K562 (cell line): ENCODE data around the gene CD74. TPM values are rescaled to one million over a fixed set of nuclear protein-coding genes. Genes with fewer than 3 reads are reported as not detected.

Experiments
- COPS2 ChIP-seq: fragments of 450-650 bp; conservative IDR thresholded peaks from 2 replicates; pipeline ENCODE4 v1.6.1; 2016; ENCODE audit warnings: mild to moderate bottlenecking, moderate library complexity
- DDX20 ChIP-seq: fragments of 450-650 bp; IDR thresholded peaks from 2 replicates; pipeline ENCODE4 v1.6.1; 2016; ENCODE audit warnings: missing genetic modification characterization, low read depth, mild to moderate bottlenecking, missing compliant biosample characterization, moderate library complexity
- DMBX1 ChIP-seq: fragments of 250-450 bp; sonication (Bioruptor Pico); IDR thresholded peaks from 2 replicates; pipeline ENCODE4 v1.8.0; 2022; ENCODE audit warnings: inconsistent platforms, mild to moderate bottlenecking, moderate library complexity, borderline replicate concordance
- EHMT2 ChIP-seq: fragments of 450-650 bp; IDR thresholded peaks from 2 replicates; pipeline ENCODE4 v1.6.1; 2018; ENCODE audit warnings: antibody characterized with exemption
- ELF2 ChIP-seq: fragments of 250-450 bp; sonication (Bioruptor Pico); IDR thresholded peaks from 2 replicates; pipeline ENCODE4 v1.5.0; 2021; ENCODE audit warnings: mild to moderate bottlenecking
- FOXK1 ChIP-seq: sonication (generic); formaldehyde crosslinking; IDR thresholded peaks from 2 replicates; pipeline ENCODE4 v1.8.0; 2022; ENCODE audit warnings: missing genetic modification reagents, mild to moderate bottlenecking, borderline replicate concordance
- GTF2B ChIP-seq: IDR thresholded peaks from 2 replicates; pipeline ENCODE4 v1.6.1; 2011; ENCODE audit not compliant: insufficient read length; ENCODE audit errors: extremely low read depth
- HMG20B ChIP-seq: fragments of 250-450 bp; sonication (Bioruptor Pico); IDR thresholded peaks from 2 replicates; pipeline ENCODE4 v1.5.0; 2021; ENCODE audit warnings: mild to moderate bottlenecking
- HOXB6 ChIP-seq: fragments of 250-450 bp; sonication (Bioruptor Pico); IDR thresholded peaks from 2 replicates; pipeline ENCODE4 v1.5.1; 2022; ENCODE audit warnings: mild to moderate bottlenecking, borderline replicate concordance
- KDM5B ChIP-seq: fragments of 200-600 bp; sonication (generic); IDR thresholded peaks from 2 replicates; pipeline ENCODE4 v1.6.1; 2012; ENCODE audit warnings: low read depth, mild to moderate bottlenecking, moderate library complexity, low read length, control low read depth, inconsistent platforms; ENCODE audit not compliant: insufficient replicate concordance
- MCM5 ChIP-seq: fragments of 450-650 bp; IDR thresholded peaks from 2 replicates; pipeline ENCODE4 v1.6.1; 2016; ENCODE audit warnings: low read depth
- NFRKB ChIP-seq: fragments of 450-650 bp; IDR thresholded peaks from 2 replicates; pipeline ENCODE4 v1.6.1; 2016; ENCODE audit warnings: low read depth
- PCBP2 ChIP-seq: fragments of 200-400 bp; formaldehyde crosslinking; IDR thresholded peaks from 2 replicates; pipeline ENCODE4 v1.6.1; 2018; ENCODE audit warnings: low read length, low read depth, mild to moderate bottlenecking, moderate library complexity; ENCODE audit not compliant: poor library complexity, severe bottlenecking
- RAD51 ChIP-seq: fragments of 450-650 bp; IDR thresholded peaks from 2 replicates; pipeline ENCODE4 v1.7.1; 2016; ENCODE audit warnings: low read depth, mild to moderate bottlenecking, borderline replicate concordance
- RBM14 ChIP-seq: fragments of 200-400 bp; formaldehyde crosslinking; IDR thresholded peaks from 2 replicates; pipeline ENCODE4 v1.6.1; 2018; ENCODE audit warnings: low read depth, mild to moderate bottlenecking, low read length, moderate library complexity, borderline replicate concordance; ENCODE audit not compliant: insufficient read depth
- SETDB1 ChIP-seq: IDR thresholded peaks from one replicate; pipeline ENCODE4 v1.6.1; 2012; ENCODE audit warnings: low read length, control low read depth, inconsistent platforms
- TGIF2 ChIP-seq: sonication (generic); formaldehyde crosslinking; IDR thresholded peaks from 2 replicates; pipeline ENCODE4 v1.8.1; 2022; ENCODE audit warnings: mild to moderate bottlenecking, missing genetic modification reagents, moderate library complexity
- ZBTB12 ChIP-seq: fragments of 250-450 bp; sonication (Bioruptor Pico); IDR thresholded peaks from 2 replicates; pipeline ENCODE4 v1.4.0; 2020
- ZC3H8 ChIP-seq: fragments of 450-650 bp; IDR thresholded peaks from 2 replicates; pipeline ENCODE4 v1.6.1; 2017
- ZNF436 ChIP-seq: fragments of 250-450, 450-650 bp; sonication (Bioruptor Pico); formaldehyde crosslinking; IDR thresholded peaks from 2 replicates; pipeline ENCODE4 v1.7.0; 2020; ENCODE audit warnings: mild to moderate bottlenecking
- ZNF766 ChIP-seq: fragments of 200-800 bp; sonication (Bioruptor generic); conservative IDR thresholded peaks from 2 replicates; pipeline ENCODE4 v1.6.1; 2016; ENCODE audit warnings: missing genetic modification characterization, missing compliant biosample characterization
- polyA plus RNA-seq, 8 experiments: library from polyadenylated mRNA; depleted of rRNA in 4 of 8; stranded (reverse) in 5 of 8; unstranded in 3 of 8; fragments of >200 nt; fragmentation: Nextera tagmentation in 2 of 8; fragmentation: Illumina TruSeq in 1 of 8; extraction: Ambion mirVana in 2 of 8; extraction: Trizol in 1 of 8; gene quantifications; 2 replicates each; pipeline versions ENCODE4 v1.2.1 to v1.2.3, GENCODE V29; 2011 to 2014; ENCODE audit warnings: inconsistent platforms in 1 of 8, missing spikeins in 1 of 8
- total RNA-seq, 7 experiments: library from RNA; depleted of rRNA in 6 of 7; stranded (reverse); fragments of >200 nt in 6 of 7; fragmentation: Illumina TruSeq in 2 of 7; extraction: Trizol in 2 of 7; gene quantifications; 2 replicates each; pipeline versions ENCODE4 v1.2.1 to v1.2.3, GENCODE V29; 2011 to 2021; ENCODE audit warnings: low replicate concordance in 1 of 7
- TF ChIP-seq, protein P1 (sequence below): fragments of 450-650 bp; IDR thresholded peaks from 2 replicates; pipeline ENCODE4 v1.6.1; 2016; ENCODE audit warnings: borderline replicate concordance
- TF ChIP-seq, protein P2 (sequence below): fragments of 450-650 bp; formaldehyde crosslinking; IDR thresholded peaks from 2 replicates; pipeline ENCODE4 v1.4.0; 2020; ENCODE audit warnings: mild to moderate bottlenecking, moderate library complexity
- TF ChIP-seq, protein P3 (sequence below): fragments of 250-450 bp; sonication (Bioruptor Pico); IDR thresholded peaks from 2 replicates; pipeline ENCODE4 v1.4.0; 2020; ENCODE audit warnings: mild to moderate bottlenecking

Gene CD74
- total and polyA plus RNA-seq, 9 of the 15 experiments (the other 6 are each of a cell fraction or from before 2014, with no cell fraction given) = 0.07 to 4.8 (median 0.32) TPM

- TF ChIP-seq GTF2B (no peak), DDX20 (tag) (no peak), MCM5 (no peak), COPS2 (no peak), HMG20B (no peak), RBM14 (no peak), EHMT2 (no peak), SETDB1 (no peak), TGIF2 (CRISPR knock-in tag) (no peak), ZNF766 (CRISPR knock-in tag) (no peak), NFRKB (no peak), ZBTB12 (CRISPR knock-in tag) (no peak), DMBX1 (CRISPR knock-in tag) (no peak), RAD51 (no peak), ELF2 (CRISPR knock-in tag) (no peak), FOXK1 (CRISPR knock-in tag) (peak; percentile 77; the same call in 1 of the 2 replicates), KDM5B (no peak), HOXB6 (CRISPR knock-in tag) (no peak), ZC3H8 (no peak), PCBP2 (no peak), ZNF436 (CRISPR knock-in tag) (no peak)
- TF ChIP-seq, protein P1, sequence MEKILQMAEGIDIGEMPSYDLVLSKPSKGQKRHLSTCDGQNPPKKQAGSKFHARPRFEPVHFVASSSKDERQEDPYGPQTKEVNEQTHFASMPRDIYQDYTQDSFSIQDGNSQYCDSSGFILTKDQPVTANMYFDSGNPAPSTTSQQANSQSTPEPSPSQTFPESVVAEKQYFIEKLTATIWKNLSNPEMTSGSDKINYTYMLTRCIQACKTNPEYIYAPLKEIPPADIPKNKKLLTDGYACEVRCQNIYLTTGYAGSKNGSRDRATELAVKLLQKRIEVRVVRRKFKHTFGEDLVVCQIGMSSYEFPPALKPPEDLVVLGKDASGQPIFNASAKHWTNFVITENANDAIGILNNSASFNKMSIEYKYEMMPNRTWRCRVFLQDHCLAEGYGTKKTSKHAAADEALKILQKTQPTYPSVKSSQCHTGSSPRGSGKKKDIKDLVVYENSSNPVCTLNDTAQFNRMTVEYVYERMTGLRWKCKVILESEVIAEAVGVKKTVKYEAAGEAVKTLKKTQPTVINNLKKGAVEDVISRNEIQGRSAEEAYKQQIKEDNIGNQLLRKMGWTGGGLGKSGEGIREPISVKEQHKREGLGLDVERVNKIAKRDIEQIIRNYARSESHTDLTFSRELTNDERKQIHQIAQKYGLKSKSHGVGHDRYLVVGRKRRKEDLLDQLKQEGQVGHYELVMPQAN = no peak
- TF ChIP-seq, protein P2, sequence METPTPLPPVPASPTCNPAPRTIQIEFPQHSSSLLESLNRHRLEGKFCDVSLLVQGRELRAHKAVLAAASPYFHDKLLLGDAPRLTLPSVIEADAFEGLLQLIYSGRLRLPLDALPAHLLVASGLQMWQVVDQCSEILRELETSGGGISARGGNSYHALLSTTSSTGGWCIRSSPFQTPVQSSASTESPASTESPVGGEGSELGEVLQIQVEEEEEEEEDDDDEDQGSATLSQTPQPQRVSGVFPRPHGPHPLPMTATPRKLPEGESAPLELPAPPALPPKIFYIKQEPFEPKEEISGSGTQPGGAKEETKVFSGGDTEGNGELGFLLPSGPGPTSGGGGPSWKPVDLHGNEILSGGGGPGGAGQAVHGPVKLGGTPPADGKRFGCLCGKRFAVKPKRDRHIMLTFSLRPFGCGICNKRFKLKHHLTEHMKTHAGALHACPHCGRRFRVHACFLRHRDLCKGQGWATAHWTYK (CRISPR knock-in tag) = no peak
- TF ChIP-seq, protein P3, sequence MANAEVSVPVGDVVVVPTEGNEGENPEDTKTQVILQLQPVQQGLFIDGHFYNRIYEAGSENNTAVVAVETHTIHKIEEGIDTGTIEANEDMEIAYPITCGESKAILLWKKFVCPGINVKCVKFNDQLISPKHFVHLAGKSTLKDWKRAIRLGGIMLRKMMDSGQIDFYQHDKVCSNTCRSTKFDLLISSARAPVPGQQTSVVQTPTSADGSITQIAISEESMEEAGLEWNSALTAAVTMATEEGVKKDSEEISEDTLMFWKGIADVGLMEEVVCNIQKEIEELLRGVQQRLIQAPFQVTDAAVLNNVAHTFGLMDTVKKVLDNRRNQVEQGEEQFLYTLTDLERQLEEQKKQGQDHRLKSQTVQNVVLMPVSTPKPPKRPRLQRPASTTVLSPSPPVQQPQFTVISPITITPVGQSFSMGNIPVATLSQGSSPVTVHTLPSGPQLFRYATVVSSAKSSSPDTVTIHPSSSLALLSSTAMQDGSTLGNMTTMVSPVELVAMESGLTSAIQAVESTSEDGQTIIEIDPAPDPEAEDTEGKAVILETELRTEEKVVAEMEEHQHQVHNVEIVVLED = no peak
Observed at GRCh38 chr5:150436141-150436680, 23.5 kb upstream of the CD74 start (continued).
